HG02870 (cell line): ENCODE results near the gene CTXND1.

Experiments
- ATAC-seq: cut with Tn5 transposase; IDR thresholded peaks from one replicate; pipeline ENCODE4 v1.9.1; 2021; ENCODE audit warnings: mild to moderate bottlenecking, moderate library complexity; ENCODE audit not compliant: unreplicated experiment

Gene CTXND1

DNA sequence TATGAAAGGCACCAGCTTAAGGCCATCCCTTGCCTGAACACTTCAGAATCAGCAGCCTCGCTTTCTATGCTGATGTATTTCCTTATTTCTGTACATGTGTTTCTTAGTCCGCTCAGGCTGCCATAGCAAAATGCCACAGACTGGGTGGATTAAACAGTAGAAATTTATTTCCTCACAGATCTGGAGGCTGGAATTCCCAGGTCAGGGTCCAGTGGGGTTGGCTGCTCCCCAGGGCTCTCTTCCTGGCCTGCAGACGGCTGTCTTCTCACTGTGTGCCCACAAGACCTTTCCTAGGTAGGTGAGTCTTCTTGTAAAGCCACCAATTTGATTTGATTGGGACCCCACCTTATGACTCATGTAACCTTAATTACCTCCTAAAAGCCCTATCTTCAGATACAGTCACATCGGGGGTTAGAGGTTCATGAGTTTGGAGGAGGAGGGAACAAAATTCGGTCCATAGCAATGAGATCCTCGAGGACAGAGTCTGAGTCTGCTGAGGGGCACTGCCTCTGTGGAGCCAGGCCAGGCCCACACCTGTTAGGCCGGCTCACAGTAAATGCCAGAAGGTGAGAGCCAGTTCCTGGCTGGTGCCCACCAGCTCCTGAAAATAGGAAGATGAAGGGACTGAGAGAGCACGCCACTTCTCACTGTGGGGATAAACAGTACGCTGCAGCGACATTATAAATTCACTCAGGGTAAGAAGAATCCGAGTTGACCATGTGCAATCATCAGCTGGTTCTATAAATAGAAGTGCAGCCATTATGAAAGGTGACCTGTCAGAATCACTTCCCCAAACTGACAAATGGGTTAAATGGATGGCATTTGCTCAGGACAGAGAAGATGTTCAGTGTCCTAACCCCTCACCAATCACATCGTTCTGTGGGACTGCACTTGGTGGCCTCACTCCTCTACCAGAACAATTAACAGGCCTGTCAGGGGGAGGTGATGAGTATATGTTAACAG, 41.1 kb downstream of the CTXND1 start:
- ATAC-seq = no peak

DNA sequence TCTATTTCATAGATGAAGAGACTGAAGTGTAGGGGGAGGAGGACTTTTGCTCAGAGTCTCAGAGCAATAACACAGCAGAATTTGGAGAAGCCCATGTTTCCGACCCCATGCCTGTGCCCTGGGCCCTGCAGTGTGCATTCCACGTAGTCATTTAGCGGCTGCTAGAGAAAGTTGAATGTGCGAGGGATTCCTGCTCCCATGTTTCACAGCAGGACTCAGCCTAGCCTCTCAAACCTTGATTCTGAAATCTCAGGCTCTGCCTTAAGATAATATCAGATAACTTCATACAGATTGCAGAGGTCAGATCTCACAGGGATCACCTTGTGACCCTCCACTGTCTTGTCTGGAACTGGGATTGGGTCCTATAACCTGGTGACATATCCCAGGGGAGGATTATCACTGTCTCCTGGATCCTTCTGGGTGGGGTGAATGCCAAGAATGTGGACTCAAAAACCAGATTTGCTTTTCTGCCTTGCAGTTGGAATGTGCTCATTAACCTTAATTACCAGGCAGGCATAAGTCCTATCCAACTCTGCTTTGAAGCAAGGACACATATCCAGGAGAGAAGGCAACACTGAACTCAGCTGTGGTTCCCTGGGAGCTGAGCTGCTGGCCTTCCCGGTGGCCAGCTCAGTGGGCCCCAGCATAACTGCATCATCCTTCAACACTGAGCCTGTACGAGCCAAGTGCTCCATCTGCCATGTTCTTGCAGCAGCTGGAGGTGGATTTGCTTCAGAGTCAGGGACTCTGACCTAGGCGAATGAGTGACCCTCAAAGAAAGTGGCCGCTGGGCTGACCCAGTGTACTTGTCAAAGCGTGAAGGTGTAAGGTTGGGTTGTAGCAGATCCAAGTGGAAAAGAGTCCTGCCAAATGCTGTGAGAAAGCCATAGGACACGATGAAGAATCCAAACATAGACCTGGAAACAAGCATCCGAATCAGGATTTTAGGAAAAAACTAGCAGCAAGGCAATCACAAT, 43.0 kb downstream of the CTXND1 start:
- ATAC-seq = no peak

DNA sequence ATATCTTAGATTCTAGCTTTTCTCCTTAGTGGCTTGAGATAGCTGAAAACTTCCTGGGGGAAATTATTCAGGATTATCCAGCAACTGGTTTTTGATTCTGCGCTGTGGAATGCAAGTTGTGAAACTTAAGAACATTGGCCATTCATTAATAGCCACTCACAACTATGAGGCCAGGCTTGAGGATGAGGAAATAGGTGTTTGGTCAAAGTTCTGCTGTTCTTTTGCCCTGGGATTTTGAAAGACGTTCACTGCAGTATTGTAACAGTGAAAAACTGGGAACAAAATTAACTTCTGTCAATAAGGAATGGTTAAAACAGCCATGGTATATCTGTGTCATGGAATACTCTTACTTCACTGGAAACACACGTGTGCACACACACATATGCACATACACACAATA, 44.1 kb downstream of the CTXND1 start:
- no peak for ATAC-seq

DNA sequence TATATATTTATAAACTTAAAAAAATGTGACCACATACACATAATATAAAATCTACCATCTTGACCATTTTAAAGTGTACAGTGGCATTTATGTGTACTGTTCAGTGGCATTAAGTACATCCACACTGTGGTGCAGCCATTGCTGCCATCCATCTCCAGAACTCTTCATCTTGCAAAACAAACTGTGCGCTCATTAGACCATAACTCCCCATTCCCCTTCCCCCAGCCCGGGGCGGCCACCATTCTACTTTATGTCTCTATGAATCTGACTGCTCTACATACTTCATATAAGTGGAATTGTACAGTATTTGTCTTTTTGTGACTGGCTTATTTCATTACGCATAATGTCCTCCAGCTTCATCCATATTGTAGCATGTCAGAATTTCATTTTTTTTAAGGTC, 47.8 kb downstream of the CTXND1 start:
- ATAC-seq = no peak

- ATAC-seq = no peak
Observed at GRCh38 chr15:80203361-80203885, 48.6 kb downstream of the CTXND1 start.

GRCh38 chr15:80202641-80203360, 49.2 kb downstream of the CTXND1 start:
- ATAC-seq = no peak

DNA sequence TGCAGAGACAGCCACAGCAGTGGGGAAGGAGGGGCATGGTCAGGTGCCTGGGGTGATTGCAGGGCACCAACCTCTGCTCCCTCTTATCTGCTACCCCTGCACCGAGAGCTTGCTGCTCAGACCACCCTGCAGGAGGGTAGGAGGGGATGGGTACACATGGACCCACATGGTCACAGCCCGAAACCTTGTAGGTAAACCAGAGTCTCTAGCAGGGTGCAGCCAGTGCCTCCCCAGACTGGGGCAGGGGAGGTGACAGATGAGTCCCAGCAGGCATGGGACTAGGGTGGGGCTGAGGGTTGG, 50.0 kb downstream of the CTXND1 start:
- ATAC-seq = no peak

GRCh38 chr15:80201256-80202015, 50.6 kb downstream of the CTXND1 start:
- no peak for ATAC-seq

DNA sequence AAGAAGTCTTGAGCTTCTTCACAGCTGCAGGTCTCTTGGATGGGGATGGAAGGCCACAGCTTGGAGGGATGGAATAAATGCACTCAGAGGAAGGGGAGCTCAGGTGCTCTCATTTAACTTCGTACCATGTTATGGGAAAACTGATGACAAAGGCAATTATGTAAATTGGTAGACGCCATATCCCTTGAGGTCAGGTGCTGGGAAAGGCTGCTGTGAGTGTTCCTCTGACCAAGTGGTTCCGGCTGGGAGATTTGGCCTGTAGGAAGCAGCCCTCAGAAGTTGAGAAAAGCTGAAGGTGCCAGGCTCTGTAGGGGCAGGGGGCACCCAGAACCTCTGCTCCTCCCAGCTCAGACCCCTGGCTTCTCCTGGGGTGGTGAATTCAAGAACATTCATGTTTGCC, 52.1 kb downstream of the CTXND1 start:
- no peak for ATAC-seq

DNA sequence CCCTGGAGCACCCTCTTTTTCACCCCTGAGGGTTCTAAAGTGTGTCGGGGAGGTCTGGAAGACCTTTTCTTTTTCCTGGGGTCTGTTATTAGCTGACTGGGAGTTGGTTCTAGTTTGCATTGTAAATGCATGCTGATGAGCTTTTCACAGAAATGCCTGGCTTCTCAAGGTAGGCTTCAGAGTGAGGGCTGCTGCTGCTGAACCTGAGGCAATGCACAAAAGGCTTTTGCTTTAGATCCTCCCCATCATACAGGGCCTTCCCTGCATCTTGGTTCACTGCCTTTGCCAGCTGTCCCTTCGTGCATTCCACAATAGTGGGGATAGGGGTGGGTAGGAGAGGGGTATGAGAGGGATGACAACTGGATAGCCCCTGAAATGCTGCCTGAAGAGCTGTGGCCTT, 52.6 kb downstream of the CTXND1 start:
- ATAC-seq = no peak

GRCh38 chr15:80194914-80195313, 57.1 kb downstream of the CTXND1 start:
- no peak for ATAC-seq

- ATAC-seq = no peak
Observed at GRCh38 chr15:80194186-80194585, 57.8 kb downstream of the CTXND1 start.

DNA sequence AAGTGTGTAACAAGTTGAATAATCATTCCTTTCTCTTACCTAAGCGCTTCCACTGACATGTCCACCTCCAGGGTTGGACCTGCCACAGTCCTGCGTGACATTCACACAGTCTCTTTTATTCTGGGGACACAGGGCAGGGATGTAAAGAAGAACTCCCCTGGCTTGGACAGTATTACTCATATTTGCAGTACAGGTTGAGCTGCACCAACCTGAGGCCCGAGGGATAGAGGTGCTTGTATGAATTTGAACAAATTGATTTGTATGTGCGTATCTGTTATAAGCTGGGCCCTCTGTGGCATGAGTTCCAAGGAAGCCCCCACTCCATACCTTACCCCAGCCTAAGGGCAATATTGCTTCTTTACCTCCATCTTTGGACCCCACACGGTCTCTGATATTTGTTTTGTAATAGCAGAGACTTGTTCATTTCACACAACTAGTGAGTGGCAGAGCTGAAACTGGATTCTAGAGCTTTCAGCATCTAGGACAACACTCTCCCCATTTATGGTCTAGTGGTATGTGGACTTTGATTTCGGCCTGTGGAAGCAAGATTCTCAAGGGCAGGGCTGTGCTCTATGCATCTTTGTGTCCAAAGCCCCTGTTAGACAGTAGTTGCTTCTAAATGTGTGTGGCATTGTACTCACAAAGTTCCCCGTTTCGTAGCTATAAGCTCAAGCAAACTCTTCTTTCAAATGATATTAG, 60.0 kb downstream of the CTXND1 start:
- no peak for ATAC-seq

DNA sequence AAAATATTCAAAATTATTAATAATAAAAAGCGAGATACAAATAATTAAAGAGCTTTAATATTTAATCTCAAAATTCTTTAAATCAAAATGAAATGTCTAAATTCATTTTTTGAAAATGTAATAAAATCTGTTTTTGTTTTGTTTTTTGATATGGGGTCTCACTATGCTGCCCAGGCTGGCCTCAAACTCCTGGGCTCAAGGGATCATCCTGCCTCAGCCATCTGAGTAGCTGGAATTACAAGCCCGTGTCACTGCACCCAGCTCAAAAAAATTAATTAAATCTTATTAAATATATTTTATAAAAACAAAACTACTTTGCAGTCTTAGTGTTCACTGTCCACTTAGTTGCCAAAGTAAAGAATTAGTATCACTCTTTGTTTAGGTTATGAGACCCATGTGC, 60.8 kb downstream of the CTXND1 start:
- ATAC-seq = no peak

GRCh38 chr15:80188251-80188650, 63.8 kb downstream of the CTXND1 start:
- ATAC-seq = no peak

DNA sequence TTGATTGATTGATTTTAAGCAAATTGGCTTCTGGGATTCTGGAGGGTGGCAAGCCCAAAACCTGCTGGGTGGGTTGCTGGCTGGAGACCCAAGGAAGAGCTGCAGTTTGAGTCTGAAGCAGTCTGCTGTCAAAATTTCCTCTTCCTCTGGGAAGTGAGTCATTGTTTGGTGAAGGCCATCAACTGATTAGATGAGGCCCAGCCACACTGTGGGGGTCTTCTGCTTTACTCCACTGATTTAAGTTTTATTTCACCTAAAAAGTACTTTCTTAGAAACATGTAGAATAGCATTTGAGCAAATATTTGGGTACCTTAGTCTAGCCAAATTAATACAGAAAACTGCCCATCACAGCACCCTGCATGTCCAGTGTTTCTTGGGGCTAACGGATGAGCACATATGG, 65.4 kb downstream of the CTXND1 start:
- no peak for ATAC-seq

DNA sequence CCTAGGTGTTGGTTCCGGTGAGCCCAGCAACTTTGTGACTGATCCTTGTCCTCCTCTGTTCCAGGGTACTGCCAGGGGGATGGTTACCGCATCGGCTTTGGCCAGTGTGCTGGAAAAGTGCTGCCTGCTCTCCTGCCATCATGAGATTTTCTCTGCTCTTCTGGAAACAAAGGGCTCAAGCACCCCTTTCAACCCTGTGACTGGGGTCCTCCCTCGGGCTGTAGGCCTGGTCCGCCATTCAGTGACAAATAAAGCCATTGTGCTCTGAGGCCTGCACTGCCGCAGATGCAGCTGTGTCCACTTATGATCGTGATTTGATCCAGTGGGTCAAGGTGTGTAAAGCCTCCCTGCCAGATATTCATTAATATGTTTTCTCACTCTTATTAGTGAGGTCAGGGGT, 65.9 kb downstream of the CTXND1 start:
- no peak for ATAC-seq

DNA sequence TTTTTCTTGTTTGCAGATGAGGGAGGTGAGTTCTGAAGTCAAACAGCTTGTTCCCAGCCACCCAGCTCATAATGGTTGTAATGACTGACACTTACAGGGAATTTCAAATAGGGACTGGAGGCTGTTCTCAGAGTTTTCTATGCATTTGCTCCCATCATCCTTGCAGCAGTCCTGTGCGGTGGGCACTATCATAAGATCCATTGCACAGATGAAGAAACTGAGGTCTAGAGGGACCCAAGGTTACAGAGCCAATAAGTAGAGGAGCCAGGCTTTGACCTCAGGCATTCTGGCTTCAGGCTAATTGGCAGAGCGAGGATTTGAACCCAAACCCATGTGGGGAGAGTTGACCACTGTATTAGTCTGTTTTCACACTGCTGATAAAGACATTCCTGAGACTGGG, 66.9 kb downstream of the CTXND1 start:
- no peak for ATAC-seq

DNA sequence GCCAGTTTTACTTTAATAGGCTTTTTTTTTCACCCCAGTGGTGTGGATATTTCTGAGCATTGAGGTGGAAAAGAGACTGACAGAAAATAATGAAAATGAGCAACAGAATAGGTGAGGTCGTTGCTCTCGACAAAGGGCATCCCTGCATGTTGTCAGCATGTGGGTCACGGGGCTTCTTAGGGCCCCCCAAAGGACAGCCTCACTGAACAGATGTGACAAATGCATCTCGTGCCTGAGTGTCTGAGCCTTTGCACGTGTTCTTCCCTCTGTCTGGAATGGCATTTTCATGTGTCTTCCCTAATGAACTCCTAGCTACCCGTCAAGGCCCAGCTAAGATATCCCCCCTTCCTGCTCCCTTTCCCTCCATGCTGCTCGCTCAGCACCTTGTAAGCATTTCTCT, 67.5 kb downstream of the CTXND1 start:
- ATAC-seq = no peak

- ATAC-seq = no peak
Observed at GRCh38 chr15:80183886-80184285, 68.1 kb downstream of the CTXND1 start.
